ENCODE measurements around the gene TNNI2.

DNA sequence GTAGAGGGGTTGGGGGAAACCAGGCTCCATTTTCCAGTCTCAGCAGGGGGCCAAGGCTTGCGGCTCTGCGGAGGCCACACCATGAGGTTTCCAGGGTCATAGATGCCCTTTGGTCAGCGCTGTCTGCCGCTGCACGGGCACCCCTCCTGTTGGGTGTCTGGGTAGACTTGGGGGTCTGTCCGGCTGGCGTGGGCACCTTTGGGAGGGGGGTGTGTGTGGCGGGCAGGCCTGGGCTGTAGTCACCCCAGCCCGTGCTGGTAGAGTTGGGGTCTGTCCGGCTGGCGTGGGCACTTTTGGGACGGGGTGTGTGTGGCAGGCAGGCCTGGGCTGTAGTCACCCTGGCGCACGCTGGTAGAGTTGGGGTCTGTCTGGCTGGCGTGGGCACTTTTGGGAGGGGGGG, 32.8 kb downstream of the TNNI2 start:
- TF ChIP-seq YY1 (IDR thresholded peaks at IDR 0.05; ENCODE audit: insufficient read depth, insufficient read length): no peak
- no peak for TF ChIP-seq ZNF274 (IDR thresholded peaks at IDR 0.05; ENCODE audit: low read depth, low read length)
- TF ChIP-seq SUZ12 (IDR thresholded peaks at IDR 0.05; ENCODE audit: extremely low read depth, insufficient read depth, insufficient read length): no peak
